Measurements from ENCODE around the gene RNF121.

DNA sequence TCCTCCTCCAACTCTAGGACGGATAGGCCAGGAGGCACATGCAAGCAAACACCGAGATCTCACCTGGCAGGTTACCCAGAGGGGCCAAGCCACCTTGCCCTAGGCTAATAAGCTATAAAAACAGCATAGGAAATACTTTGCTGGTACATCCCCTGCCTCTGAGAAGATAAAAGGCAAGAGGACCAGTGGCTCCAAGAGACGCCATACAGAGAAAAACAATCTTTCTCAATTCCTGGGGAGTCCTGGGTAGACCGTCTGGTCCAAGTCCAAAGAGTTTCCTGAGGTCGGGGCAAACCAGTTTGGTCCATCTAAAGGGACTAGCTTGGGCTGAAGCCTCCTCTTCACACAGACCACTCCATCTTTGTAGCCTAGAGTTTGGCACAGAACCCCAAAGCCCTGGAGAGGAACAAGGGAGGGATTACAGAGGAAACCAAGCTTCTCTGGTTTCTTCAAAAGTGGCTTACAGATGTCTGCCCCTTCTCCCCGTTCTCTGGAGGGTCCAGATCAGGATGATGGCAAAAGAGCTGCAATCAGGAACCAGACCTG is 111.1 kb downstream of the RNF121 start:
- TF ChIP-seq, protein P1, sequence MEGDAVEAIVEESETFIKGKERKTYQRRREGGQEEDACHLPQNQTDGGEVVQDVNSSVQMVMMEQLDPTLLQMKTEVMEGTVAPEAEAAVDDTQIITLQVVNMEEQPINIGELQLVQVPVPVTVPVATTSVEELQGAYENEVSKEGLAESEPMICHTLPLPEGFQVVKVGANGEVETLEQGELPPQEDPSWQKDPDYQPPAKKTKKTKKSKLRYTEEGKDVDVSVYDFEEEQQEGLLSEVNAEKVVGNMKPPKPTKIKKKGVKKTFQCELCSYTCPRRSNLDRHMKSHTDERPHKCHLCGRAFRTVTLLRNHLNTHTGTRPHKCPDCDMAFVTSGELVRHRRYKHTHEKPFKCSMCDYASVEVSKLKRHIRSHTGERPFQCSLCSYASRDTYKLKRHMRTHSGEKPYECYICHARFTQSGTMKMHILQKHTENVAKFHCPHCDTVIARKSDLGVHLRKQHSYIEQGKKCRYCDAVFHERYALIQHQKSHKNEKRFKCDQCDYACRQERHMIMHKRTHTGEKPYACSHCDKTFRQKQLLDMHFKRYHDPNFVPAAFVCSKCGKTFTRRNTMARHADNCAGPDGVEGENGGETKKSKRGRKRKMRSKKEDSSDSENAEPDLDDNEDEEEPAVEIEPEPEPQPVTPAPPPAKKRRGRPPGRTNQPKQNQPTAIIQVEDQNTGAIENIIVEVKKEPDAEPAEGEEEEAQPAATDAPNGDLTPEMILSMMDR (IDR thresholded peaks at IDR 0.05; ENCODE audit: low read depth, low read length): no peak
- no peak for TF ChIP-seq MYC (IDR thresholded peaks at IDR 0.05; ENCODE audit: low read depth, low read length)

All from NB4 (cell line).